ENCODE data around the gene TBC1D4. TPM values are rescaled to one million over a fixed set of nuclear protein-coding genes. Genes with fewer than 3 reads are reported as not detected.

TBC1D4 gene
- total RNA-seq, 1 experiment from 2014 or later: 177 TPM

DNA sequence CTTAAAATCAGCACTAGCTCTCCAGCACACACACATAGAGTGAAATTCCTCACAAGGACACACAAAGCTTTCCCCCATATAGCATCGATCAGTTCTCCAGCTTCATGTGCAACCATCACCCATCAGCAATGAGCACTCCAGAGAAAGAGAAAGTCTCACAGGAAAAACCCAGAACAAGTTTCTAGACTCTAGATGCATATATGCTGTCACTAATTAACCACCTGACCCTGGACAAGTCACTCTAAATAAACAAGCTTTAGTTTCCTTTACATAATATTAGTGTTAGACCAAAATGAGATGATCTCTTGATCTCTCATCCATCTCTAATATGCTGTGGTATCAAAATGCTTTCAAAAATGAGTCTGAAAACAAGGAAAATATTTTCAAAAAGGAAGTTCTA, 81.2 kb downstream of the TBC1D4 start:
- ChIA-PET POLR2A (interaction anchor here (0.5 kb wide), 1 partner anchor 18 kb away, joined by 4 read pairs; no protein-coding TSS in a partner anchor), CTCF (no interaction called here)
- TF ChIP-seq, protein P1, sequence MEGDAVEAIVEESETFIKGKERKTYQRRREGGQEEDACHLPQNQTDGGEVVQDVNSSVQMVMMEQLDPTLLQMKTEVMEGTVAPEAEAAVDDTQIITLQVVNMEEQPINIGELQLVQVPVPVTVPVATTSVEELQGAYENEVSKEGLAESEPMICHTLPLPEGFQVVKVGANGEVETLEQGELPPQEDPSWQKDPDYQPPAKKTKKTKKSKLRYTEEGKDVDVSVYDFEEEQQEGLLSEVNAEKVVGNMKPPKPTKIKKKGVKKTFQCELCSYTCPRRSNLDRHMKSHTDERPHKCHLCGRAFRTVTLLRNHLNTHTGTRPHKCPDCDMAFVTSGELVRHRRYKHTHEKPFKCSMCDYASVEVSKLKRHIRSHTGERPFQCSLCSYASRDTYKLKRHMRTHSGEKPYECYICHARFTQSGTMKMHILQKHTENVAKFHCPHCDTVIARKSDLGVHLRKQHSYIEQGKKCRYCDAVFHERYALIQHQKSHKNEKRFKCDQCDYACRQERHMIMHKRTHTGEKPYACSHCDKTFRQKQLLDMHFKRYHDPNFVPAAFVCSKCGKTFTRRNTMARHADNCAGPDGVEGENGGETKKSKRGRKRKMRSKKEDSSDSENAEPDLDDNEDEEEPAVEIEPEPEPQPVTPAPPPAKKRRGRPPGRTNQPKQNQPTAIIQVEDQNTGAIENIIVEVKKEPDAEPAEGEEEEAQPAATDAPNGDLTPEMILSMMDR (IDR thresholded peaks at IDR 0.05; ENCODE audit: insufficient read depth in 1 of 2, low read depth in 1 of 2, low read length in 1 of 2, severe bottlenecking in 1 of 2, unreplicated experiment in 1 of 2): no peak
- no peaks in the 10 kb centered on the region for H3K9me3 Mint-ChIP-seq (ENCODE audit: unreplicated experiment)
- no peaks in the 10 kb centered on the region for H3K9me3 ChIP-seq
- no peaks in the 10 kb centered on the region for H3K27me3 Mint-ChIP-seq (ENCODE audit: insufficient read depth, unreplicated experiment)
- DNase-seq: no peak
- peak overlapping the region; percentile 4 for H3K27ac Mint-ChIP-seq (ENCODE audit: unreplicated experiment)
- H3K27me3 ChIP-seq (replicated peaks; ENCODE audit: control insufficient read depth, insufficient read depth, low read length): no peaks in the 10 kb centered on the region
- BruUV-seq (replicated peaks): no TSS peak
- H3K4me1 Mint-ChIP-seq (ENCODE audit: low read depth, unreplicated experiment): peaks cover 29% of the 10 kb centered on the region
- H3K4me1 ChIP-seq: peaks cover 65% of the 10 kb centered on the region
- H3K4me3 ChIP-seq (ENCODE audit: low read depth, low read length): no peak overlapping the region
- H3K4me3 Mint-ChIP-seq (ENCODE audit: unreplicated experiment): peak overlapping the region; percentile 1
- intact Hi-C loops (cut with micrococcal nuclease; ENCODE audit: unreplicated experiment): no loop called here
- H3K36me3 Mint-ChIP-seq (ENCODE audit: insufficient read depth, unreplicated experiment): peaks cover 37% of the 10 kb centered on the region
- H3K36me3 ChIP-seq (ENCODE audit: control insufficient read depth, insufficient read depth, low read length): no peaks in the 10 kb centered on the region

DNA sequence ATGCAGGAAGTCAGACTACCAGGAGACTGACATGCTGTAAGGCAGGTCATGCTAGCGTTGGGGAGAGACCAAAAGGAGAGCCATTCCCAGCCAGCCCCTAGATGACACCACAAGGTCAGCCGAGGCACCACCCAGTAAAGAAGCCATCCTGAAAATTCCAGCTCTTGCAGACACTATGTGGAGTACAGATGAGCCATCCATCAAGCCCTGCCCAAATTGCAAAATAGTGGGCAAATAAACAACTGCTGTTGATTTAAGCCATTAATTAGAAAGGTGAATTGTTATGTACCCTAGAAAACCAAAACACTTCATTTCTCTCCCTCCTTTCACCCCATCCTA, 82.1 kb downstream of the TBC1D4 start:
- Mint-ChIP-seq H3K27me3 (ENCODE audit: insufficient read depth, unreplicated experiment) (no peaks in the 10 kb centered on the region), H3K4me3 (ENCODE audit: unreplicated experiment) (no peak overlapping the region), H3K27ac (ENCODE audit: unreplicated experiment) (peak overlapping the region; percentile 7), H3K4me1 (ENCODE audit: low read depth, unreplicated experiment) (peaks cover 28% of the 10 kb centered on the region), H3K9me3 (ENCODE audit: unreplicated experiment) (no peaks in the 10 kb centered on the region), H3K36me3 (ENCODE audit: insufficient read depth, unreplicated experiment) (peaks cover 44% of the 10 kb centered on the region)
- Histone ChIP-seq H3K27me3 (replicated peaks; ENCODE audit: control insufficient read depth, insufficient read depth, low read length) (no peaks in the 10 kb centered on the region), H3K36me3 (ENCODE audit: control insufficient read depth, insufficient read depth, low read length) (no peaks in the 10 kb centered on the region), H3K9me3 (no peaks in the 10 kb centered on the region), H3K4me1 (peaks cover 65% of the 10 kb centered on the region), H3K4me3 (ENCODE audit: low read depth, low read length) (no peak overlapping the region)
- intact Hi-C loops (cut with micrococcal nuclease; ENCODE audit: unreplicated experiment): no loop called here
- DNase-seq: peak in 1 of 2 experiments; percentile 22
- TF ChIP-seq, protein P1 (IDR thresholded peaks at IDR 0.05; ENCODE audit: insufficient read depth in 1 of 2, low read depth in 1 of 2, low read length in 1 of 2, severe bottlenecking in 1 of 2, unreplicated experiment in 1 of 2): no peak
- no TSS peak for BruUV-seq (replicated peaks)
- ChIA-PET POLR2A (no interaction called here), CTCF (interaction anchor here (1.0 kb wide), 1 partner anchor 82 kb away, joined by 5 read pairs; the partner anchor contains the start of gene TBC1D4)

DNA sequence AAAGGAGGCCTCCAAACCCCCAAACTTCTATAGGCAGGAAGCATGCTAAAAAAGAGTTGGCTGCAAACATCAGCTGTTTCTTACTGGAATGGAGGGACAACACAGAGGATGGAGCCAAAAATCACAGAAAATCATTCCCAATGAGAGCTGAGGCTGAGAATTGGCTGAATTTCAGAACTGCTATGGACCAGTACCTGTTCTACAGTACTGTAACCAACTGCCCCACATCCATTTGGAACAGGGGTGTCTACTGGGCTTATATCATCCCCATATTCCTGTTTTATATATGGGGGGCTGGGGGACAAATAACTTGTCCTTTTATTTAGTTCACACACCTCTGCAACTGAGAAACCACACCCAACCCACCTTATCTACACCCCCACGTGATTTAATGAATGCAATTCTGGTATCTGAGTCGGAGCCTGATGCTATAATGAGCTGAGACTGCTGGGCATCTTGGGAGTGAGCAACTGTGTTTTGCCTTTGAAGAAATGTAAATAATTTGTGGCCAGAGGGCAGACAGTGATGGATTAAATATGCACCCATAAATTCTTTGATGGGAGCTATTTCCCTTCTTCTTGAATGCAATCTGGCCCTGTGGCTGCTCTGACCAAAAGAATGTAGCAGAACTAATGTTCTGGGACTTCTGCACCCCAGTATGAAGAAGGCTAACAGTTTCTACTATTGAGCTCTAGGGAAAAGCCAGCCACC, 82.6 kb downstream of the TBC1D4 start:
- Mint-ChIP-seq H3K4me3 (ENCODE audit: unreplicated experiment) (no peak overlapping the region), H3K36me3 (ENCODE audit: insufficient read depth, unreplicated experiment) (peaks cover 44% of the 10 kb centered on the region), H3K27me3 (ENCODE audit: insufficient read depth, unreplicated experiment) (no peaks in the 10 kb centered on the region), H3K4me1 (ENCODE audit: low read depth, unreplicated experiment) (peaks cover 28% of the 10 kb centered on the region), H3K27ac (ENCODE audit: unreplicated experiment) (no peak overlapping the region), H3K9me3 (ENCODE audit: unreplicated experiment) (no peaks in the 10 kb centered on the region)
- intact Hi-C loops (cut with micrococcal nuclease; ENCODE audit: unreplicated experiment): no loop called here
- Histone ChIP-seq H3K4me1 (peaks cover 68% of the 10 kb centered on the region), H3K27me3 (replicated peaks; ENCODE audit: control insufficient read depth, insufficient read depth, low read length) (no peaks in the 10 kb centered on the region), H3K9me3 (no peaks in the 10 kb centered on the region), H3K4me3 (ENCODE audit: low read depth, low read length) (no peak overlapping the region), H3K36me3 (ENCODE audit: control insufficient read depth, insufficient read depth, low read length) (no peaks in the 10 kb centered on the region)
- BruUV-seq (replicated peaks): no TSS peak
- CTCF ChIA-PET: interaction anchor here (1.0 kb wide), 1 partner anchor 83 kb away, joined by 5 read pairs; the partner anchor contains the start of gene TBC1D4
- POLR2A ChIA-PET: no interaction called here
- no peak for DNase-seq
- TF ChIP-seq, protein P1 (IDR thresholded peaks at IDR 0.05; ENCODE audit: insufficient read depth in 1 of 2, low read depth in 1 of 2, low read length in 1 of 2, severe bottlenecking in 1 of 2, unreplicated experiment in 1 of 2): no peak
